Panc1 (cell line): ENCODE data around the gene COL4A2.

Source experiments
- POLR2AphosphoS5 ChIP-seq: IDR thresholded peaks from 2 replicates; pipeline ENCODE4 v1.6.1; 2012; ENCODE audit warnings: mild to moderate bottlenecking, low read depth, low read length, moderate library complexity
- TF ChIP-seq, protein P1 (sequence below): fragments of 450-650 bp; IDR thresholded peaks from 2 replicates; pipeline ENCODE4 v1.5.1; 2017; ENCODE audit warnings: mild to moderate bottlenecking

- TF ChIP-seq, protein P1, sequence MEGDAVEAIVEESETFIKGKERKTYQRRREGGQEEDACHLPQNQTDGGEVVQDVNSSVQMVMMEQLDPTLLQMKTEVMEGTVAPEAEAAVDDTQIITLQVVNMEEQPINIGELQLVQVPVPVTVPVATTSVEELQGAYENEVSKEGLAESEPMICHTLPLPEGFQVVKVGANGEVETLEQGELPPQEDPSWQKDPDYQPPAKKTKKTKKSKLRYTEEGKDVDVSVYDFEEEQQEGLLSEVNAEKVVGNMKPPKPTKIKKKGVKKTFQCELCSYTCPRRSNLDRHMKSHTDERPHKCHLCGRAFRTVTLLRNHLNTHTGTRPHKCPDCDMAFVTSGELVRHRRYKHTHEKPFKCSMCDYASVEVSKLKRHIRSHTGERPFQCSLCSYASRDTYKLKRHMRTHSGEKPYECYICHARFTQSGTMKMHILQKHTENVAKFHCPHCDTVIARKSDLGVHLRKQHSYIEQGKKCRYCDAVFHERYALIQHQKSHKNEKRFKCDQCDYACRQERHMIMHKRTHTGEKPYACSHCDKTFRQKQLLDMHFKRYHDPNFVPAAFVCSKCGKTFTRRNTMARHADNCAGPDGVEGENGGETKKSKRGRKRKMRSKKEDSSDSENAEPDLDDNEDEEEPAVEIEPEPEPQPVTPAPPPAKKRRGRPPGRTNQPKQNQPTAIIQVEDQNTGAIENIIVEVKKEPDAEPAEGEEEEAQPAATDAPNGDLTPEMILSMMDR, result no peak
- TF ChIP-seq POLR2AphosphoS5, result no peak
Observed at GRCh38 chr13:110448230-110448629, 141.1 kb downstream of the COL4A2 start.
